ENCODE results near the gene SIVA1.

The SIVA1 gene

DNA sequence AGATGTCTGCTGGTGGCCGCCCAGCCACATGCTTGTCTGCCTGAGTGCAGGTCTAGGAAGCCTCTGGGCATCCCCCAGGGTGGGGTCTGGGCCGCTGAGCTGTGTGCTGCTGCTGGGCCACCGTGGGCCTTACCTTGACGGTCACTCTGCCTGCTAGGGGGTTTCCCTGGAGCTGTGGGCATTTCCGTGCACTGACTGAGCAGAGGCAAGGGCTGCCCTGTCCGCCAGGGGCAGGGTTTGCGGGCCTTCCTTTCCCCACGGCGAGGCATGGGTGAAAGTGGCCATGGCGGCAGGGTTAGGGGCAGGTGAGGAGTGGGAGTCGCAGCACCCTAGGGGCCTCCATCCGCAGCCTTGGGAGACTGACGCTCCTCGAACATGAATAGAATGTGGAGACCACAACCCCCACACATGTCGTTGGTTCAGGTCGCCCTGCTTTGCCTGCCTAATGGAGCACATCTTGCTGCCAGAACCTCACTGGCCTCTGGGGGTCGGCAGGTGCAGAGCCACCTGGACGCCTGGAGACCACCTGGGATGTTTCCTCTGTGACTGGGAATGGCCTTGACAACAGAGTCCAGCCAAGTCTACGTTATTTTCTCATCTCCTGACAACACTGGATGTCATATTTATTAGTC, 50.4 kb downstream of the SIVA1 start:
- ATAC-seq, result no peak
- TF ChIP-seq, protein P1, sequence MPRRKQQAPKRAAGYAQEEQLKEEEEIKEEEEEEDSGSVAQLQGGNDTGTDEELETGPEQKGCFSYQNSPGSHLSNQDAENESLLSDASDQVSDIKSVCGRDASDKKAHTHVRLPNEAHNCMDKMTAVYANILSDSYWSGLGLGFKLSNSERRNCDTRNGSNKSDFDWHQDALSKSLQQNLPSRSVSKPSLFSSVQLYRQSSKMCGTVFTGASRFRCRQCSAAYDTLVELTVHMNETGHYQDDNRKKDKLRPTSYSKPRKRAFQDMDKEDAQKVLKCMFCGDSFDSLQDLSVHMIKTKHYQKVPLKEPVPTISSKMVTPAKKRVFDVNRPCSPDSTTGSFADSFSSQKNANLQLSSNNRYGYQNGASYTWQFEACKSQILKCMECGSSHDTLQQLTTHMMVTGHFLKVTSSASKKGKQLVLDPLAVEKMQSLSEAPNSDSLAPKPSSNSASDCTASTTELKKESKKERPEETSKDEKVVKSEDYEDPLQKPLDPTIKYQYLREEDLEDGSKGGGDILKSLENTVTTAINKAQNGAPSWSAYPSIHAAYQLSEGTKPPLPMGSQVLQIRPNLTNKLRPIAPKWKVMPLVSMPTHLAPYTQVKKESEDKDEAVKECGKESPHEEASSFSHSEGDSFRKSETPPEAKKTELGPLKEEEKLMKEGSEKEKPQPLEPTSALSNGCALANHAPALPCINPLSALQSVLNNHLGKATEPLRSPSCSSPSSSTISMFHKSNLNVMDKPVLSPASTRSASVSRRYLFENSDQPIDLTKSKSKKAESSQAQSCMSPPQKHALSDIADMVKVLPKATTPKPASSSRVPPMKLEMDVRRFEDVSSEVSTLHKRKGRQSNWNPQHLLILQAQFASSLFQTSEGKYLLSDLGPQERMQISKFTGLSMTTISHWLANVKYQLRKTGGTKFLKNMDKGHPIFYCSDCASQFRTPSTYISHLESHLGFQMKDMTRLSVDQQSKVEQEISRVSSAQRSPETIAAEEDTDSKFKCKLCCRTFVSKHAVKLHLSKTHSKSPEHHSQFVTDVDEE (CRISPR knock-in tag; IDR thresholded peaks at IDR 0.05), result no peak
- TF ChIP-seq CSDC2 (CRISPR knock-in tag; IDR thresholded peaks at IDR 0.05), result no peak
- no peak for TF ChIP-seq ISL1 (CRISPR knock-in tag; IDR thresholded peaks at IDR 0.05)
- TF ChIP-seq ZFP3 (CRISPR knock-in tag; IDR thresholded peaks at IDR 0.05), result no peak
- no peak for TF ChIP-seq TCF4 (CRISPR knock-in tag; IDR thresholded peaks at IDR 0.05; ENCODE audit: borderline replicate concordance)
- TF ChIP-seq, protein P2, sequence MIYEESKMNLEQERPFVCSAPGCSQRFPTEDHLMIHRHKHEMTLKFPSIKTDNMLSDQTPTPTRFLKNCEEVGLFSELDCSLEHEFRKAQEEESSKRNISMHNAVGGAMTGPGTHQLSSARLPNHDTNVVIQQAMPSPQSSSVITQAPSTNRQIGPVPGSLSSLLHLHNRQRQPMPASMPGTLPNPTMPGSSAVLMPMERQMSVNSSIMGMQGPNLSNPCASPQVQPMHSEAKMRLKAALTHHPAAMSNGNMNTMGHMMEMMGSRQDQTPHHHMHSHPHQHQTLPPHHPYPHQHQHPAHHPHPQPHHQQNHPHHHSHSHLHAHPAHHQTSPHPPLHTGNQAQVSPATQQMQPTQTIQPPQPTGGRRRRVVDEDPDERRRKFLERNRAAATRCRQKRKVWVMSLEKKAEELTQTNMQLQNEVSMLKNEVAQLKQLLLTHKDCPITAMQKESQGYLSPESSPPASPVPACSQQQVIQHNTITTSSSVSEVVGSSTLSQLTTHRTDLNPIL (CRISPR knock-in tag; IDR thresholded peaks at IDR 0.05; ENCODE audit: low read depth), result no peak
- no peak for TF ChIP-seq ARNTL (CRISPR knock-in tag; IDR thresholded peaks at IDR 0.05; ENCODE audit: borderline replicate concordance, low read depth)
- TF ChIP-seq TOX (CRISPR knock-in tag; IDR thresholded peaks at IDR 0.05; ENCODE audit: borderline replicate concordance), result no peak
- TF ChIP-seq, protein P3, sequence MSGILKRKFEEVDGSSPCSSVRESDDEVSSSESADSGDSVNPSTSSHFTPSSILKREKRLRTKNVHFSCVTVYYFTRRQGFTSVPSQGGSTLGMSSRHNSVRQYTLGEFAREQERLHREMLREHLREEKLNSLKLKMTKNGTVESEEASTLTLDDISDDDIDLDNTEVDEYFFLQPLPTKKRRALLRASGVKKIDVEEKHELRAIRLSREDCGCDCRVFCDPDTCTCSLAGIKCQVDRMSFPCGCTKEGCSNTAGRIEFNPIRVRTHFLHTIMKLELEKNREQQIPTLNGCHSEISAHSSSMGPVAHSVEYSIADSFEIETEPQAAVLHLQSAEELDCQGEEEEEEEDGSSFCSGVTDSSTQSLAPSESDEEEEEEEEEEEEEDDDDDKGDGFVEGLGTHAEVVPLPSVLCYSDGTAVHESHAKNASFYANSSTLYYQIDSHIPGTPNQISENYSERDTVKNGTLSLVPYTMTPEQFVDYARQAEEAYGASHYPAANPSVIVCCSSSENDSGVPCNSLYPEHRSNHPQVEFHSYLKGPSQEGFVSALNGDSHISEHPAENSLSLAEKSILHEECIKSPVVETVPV (CRISPR knock-in tag; IDR thresholded peaks at IDR 0.05), result no peak

DNA sequence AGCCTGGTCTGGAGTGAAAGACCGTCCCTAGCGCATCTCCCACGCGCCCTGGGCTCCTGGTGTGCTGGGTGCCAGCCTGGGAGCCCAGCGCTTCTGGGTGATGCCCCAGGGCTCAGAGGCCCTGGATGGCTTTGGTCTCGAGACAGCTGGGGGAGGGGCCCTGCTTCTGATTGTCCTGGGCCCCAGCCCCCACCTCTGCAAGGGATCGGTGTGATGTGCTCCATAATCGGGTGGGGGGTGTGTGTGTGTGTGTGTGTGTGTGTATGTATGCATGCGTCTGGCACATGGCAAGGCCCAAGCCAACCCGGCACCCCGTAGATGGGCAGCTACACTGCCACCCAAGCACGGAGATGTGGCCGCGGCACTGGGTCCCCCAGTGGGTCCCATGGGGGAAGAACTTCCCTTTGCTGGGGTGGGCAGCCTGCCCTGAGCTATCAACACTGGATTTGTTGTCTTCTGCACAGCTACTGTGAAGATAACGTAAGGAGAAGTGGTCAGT, 51.0 kb downstream of the SIVA1 start:
- TF ChIP-seq, protein P3 (CRISPR knock-in tag; IDR thresholded peaks at IDR 0.05), result no peak
- TF ChIP-seq, protein P4, sequence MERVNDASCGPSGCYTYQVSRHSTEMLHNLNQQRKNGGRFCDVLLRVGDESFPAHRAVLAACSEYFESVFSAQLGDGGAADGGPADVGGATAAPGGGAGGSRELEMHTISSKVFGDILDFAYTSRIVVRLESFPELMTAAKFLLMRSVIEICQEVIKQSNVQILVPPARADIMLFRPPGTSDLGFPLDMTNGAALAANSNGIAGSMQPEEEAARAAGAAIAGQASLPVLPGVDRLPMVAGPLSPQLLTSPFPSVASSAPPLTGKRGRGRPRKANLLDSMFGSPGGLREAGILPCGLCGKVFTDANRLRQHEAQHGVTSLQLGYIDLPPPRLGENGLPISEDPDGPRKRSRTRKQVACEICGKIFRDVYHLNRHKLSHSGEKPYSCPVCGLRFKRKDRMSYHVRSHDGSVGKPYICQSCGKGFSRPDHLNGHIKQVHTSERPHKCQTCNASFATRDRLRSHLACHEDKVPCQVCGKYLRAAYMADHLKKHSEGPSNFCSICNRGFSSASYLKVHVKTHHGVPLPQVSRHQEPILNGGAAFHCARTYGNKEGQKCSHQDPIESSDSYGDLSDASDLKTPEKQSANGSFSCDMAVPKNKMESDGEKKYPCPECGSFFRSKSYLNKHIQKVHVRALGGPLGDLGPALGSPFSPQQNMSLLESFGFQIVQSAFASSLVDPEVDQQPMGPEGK (CRISPR knock-in tag; IDR thresholded peaks at IDR 0.05; ENCODE audit: borderline replicate concordance), result no peak
- TF ChIP-seq, protein P5, sequence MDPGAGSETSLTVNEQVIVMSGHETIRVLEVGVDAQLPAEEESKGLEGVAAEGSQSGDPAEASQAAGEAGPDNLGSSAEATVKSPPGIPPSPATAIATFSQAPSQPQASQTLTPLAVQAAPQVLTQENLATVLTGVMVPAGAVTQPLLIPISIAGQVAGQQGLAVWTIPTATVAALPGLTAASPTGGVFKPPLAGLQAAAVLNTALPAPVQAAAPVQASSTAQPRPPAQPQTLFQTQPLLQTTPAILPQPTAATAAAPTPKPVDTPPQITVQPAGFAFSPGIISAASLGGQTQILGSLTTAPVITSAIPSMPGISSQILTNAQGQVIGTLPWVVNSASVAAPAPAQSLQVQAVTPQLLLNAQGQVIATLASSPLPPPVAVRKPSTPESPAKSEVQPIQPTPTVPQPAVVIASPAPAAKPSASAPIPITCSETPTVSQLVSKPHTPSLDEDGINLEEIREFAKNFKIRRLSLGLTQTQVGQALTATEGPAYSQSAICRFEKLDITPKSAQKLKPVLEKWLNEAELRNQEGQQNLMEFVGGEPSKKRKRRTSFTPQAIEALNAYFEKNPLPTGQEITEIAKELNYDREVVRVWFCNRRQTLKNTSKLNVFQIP (CRISPR knock-in tag; IDR thresholded peaks at IDR 0.05; ENCODE audit: borderline replicate concordance, low read depth), result no peak
- no peak for TF ChIP-seq ARNTL (CRISPR knock-in tag; IDR thresholded peaks at IDR 0.05; ENCODE audit: borderline replicate concordance, low read depth)
- no peak for ATAC-seq

DNA sequence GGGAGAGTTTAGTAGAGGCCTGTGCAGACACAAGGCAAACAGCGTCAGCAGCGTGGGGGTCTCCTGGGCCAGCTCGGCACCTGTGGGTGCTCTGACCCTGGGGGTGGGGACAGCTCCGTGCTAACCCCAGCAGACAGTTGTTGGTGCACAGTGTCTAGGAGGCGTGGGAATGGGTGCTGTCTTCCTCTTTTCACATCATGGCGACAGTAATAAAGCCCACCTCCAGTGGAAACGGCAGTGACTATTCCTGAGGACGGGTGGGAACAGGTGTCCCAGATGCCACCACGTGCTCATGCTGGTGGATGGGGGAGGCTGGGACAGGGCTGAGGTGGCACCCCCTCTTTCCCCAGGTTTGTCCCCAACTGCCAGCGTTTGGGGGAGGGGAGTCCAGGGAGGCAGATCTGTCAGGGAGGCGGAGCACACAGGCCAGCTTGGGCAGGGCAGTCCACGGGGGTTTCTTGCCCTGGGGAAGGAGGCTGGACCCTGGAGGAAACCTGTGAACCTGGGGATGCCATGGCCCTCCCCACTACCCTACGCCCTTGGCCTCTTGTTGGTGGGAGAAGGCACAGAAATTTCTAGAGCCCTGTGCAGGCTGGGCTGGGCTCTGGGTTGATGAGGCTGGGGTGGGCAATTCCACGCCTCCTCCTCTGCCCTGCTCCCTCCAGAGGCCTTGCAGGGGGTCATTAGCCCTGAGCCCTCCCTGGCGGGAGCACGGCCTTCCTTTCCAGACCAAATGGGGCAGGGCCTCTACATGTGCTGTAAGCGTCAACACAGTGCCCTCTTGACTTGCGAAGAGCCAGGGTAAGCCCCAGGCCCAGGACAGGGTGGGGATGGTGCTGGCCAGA, 51.8 kb downstream of the SIVA1 start:
- TF ChIP-seq PPARA (CRISPR knock-in tag; IDR thresholded peaks at IDR 0.05; ENCODE audit: borderline replicate concordance) (no peak), BACH2 (CRISPR knock-in tag; IDR thresholded peaks at IDR 0.05; ENCODE audit: borderline replicate concordance) (no peak), GLIS3 (CRISPR knock-in tag; IDR thresholded peaks at IDR 0.05) (no peak), TCF4 (CRISPR knock-in tag; IDR thresholded peaks at IDR 0.05; ENCODE audit: borderline replicate concordance) (no peak), CSDC2 (CRISPR knock-in tag; IDR thresholded peaks at IDR 0.05) (no peak), ZNF70 (CRISPR knock-in tag; IDR thresholded peaks at IDR 0.05) (no peak), ZNF8 (CRISPR knock-in tag; IDR thresholded peaks at IDR 0.05) (no peak), ZFP30 (CRISPR knock-in tag; IDR thresholded peaks at IDR 0.05) (no peak)
- TF ChIP-seq, protein P2 (CRISPR knock-in tag; IDR thresholded peaks at IDR 0.05; ENCODE audit: low read depth), result no peak
- TF ChIP-seq, protein P3 (CRISPR knock-in tag; IDR thresholded peaks at IDR 0.05), result no peak
- ATAC-seq, result peak; percentile 2; the same call in 2 of the 3 replicates

Measured in SK-N-SH treated with all-trans-retinoic acid at 6 μM for 48 hours (cell line).